NCI-H146 treated with DMSO at 0.1 percent for 48 hours (cell line): ENCODE measurements around the gene ALG6.

ENCODE experiments used
- DNase-seq: peaks from one replicate; lab custom pipeline; 2025; ENCODE audit not compliant: unreplicated experiment; lab: John Stamatoyannopoulos, UW

Gene ALG6

DNA sequence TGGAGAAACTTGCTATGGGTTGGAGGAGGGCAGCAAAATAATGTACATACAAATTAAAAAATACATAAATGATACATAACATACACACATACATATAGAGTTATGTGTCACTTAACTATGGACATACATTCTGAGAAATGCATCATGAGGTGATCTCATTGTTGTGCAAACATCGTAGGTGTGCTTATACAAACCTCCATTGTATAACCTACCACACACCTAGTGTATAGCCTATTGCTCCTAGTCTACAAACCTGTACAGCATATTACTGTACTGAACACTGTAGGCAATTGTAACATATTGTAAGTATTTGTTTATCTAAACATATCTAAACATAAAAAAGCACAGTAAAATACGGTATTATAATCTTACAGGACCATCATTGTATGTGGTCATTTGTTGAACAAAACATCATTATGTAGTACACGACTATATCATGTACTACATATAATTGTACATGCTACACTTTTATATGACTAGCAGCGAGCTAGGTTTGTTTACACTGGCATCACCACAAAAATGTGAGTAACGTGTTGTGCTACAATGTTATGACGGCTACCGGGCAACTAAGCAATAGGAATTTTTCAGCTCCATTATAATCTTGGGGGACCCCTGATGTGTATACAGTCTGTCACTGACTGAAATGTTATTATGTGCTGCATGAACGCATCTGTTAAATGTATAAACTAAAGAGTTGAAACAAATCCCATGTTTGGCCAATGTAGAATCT, 120.1 kb downstream of the ALG6 start:
- DNase-seq = no peak
